Lung (tissue), 12 donors: ENCODE results near the gene MATN3. TPM values are rescaled to one million over a fixed set of nuclear protein-coding genes. Genes with fewer than 3 reads are reported as not detected.

Source experiments
- ATAC-seq: fragments of 200-7000 bp; cut with Tn5 transposase; one replicate; pipeline ENCODE4 v1.9.1; 2020; ENCODE audit warnings: moderate number of reproducible peaks; ENCODE audit not compliant: insufficient read depth, low FRiP score
- DNase-seq, 3 donors: peaks; one replicate each; pipeline ENCODE4 v3.0.0-alpha.2; 2013 to 2017
- H3K27ac ChIP-seq, 2 donors: one replicate each; pipeline ENCODE4 v1.5.1; 2013; ENCODE audit warnings: mild to moderate bottlenecking in 2 of 2, moderate library complexity in 2 of 2, control low read depth in 1 of 2, inconsistent platforms in 1 of 2, low read depth in 1 of 2, low read length in 1 of 2
- H3K27me3 ChIP-seq, 3 donors: one replicate each; pipeline ENCODE4 v1.5.1; 2013; ENCODE audit warnings: low read length in 2 of 3; ENCODE audit not compliant: control insufficient read depth in 3 of 3, insufficient read depth in 3 of 3
- H3K36me3 ChIP-seq, 4 donors: one replicate each; pipeline ENCODE4 v1.5.1; 2013; ENCODE audit warnings: low read length in 4 of 4, mild to moderate bottlenecking in 1 of 4, moderate library complexity in 1 of 4; ENCODE audit not compliant: control insufficient read depth in 4 of 4, insufficient read depth in 4 of 4
- H3K4me1 ChIP-seq, 5 donors: one replicate each; pipeline ENCODE4 v1.5.1; 2013; ENCODE audit warnings: low read length in 5 of 5, mild to moderate bottlenecking in 2 of 5, moderate library complexity in 1 of 5; ENCODE audit not compliant: control insufficient read depth in 5 of 5, insufficient read depth in 5 of 5
- H3K4me3 ChIP-seq: one replicate; pipeline ENCODE4 v1.5.1; 2013; ENCODE audit warnings: mild to moderate bottlenecking, control low read depth, moderate library complexity
- H3K9ac ChIP-seq, 2 donors: one replicate each; pipeline ENCODE4 v1.5.1; 2013; ENCODE audit warnings: low read length in 2 of 2, control low read depth in 1 of 2; ENCODE audit not compliant: insufficient read depth in 1 of 2
- H3K9me3 ChIP-seq, 4 donors: one replicate each; pipeline ENCODE4 v1.5.1; 2013; ENCODE audit warnings: low read length in 3 of 4, mild to moderate bottlenecking in 1 of 4, moderate library complexity in 1 of 4; ENCODE audit not compliant: control insufficient read depth in 4 of 4, insufficient read depth in 3 of 4
- WGBS, 2 donors: extraction: QIAGEN DNeasy Blood & Tissue Kit; methylation state at CpG; one replicate each; pipeline ENCODE4 v1.1.7; 2013; 5-methylcytosine and 5-hydroxymethylcytosine counted together
- polyA plus RNA-seq, 2 donors: library from polyadenylated mRNA; stranded (reverse); fragments of 200-250 nt; gene quantifications; one replicate each; pipeline ENCODE4 v1.2.1, GENCODE V29; 2013
- total RNA-seq, 2 donors: library from RNA; depleted of rRNA in 1 of 2; stranded (reverse); fragments of >200 nt in 1 of 2; gene quantifications; one replicate each; pipeline ENCODE4 v1.2.1, GENCODE V29; 2014 to 2021
- TF ChIP-seq, protein P1 (sequence below): IDR thresholded peaks from 2 replicates; pipeline ENCODE4 v1.5.1; 2012; ENCODE audit warnings: mild to moderate bottlenecking; ENCODE audit errors: control extremely low read depth, extremely low read depth
- donor health status: control.
- donor health status: control.
- donor health status: Bipolar disorder and iron deficiency.
- donor health status: healthy.
- donor health status: DM: yes; HTN: yes; CAD: no.

MATN3 gene
- total and polyA plus RNA-seq, 4 donors = 2.7 to 3.6 (median 3.0) TPM

DNA sequence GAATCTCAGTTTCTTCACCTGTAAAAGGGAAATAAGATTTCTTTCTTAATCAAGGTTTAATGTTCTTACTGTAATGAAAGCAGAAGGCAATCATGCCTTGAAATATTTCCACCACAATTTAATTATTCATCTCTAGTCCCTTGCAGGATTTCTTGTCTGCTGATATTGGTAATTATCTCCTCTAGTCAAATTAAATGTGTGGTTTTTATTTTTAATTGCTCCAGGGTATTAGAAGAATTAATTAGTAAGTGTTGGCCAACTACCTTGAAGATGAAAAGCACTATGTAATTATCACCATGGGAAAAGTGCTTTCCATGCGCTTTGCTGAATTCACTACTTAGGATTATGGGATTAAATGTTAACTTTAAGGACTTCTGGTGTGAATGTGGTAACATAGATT, 47.6 kb upstream of the MATN3 start:
- no peak overlapping the region for H3K27ac ChIP-seq
- DNase-seq (no peak), ATAC-seq (no peak)
- H3K27me3 ChIP-seq = no peaks in the 10 kb centered on the region
- H3K4me1 ChIP-seq = peaks cover 0 to 8% (median 2%) of the 10 kb centered on the region in 5 donors
- H3K9me3 ChIP-seq = no peaks in the 10 kb centered on the region
- WGBS, 2 donors = 91 to 99% methylated on average over 1 of the region's 1 CpG
- TF ChIP-seq, protein P1, sequence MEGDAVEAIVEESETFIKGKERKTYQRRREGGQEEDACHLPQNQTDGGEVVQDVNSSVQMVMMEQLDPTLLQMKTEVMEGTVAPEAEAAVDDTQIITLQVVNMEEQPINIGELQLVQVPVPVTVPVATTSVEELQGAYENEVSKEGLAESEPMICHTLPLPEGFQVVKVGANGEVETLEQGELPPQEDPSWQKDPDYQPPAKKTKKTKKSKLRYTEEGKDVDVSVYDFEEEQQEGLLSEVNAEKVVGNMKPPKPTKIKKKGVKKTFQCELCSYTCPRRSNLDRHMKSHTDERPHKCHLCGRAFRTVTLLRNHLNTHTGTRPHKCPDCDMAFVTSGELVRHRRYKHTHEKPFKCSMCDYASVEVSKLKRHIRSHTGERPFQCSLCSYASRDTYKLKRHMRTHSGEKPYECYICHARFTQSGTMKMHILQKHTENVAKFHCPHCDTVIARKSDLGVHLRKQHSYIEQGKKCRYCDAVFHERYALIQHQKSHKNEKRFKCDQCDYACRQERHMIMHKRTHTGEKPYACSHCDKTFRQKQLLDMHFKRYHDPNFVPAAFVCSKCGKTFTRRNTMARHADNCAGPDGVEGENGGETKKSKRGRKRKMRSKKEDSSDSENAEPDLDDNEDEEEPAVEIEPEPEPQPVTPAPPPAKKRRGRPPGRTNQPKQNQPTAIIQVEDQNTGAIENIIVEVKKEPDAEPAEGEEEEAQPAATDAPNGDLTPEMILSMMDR = no peak
- H3K9ac ChIP-seq = no peak overlapping the region
- H3K36me3 ChIP-seq = no peaks in the 10 kb centered on the region
- no peak overlapping the region for H3K4me3 ChIP-seq

DNA sequence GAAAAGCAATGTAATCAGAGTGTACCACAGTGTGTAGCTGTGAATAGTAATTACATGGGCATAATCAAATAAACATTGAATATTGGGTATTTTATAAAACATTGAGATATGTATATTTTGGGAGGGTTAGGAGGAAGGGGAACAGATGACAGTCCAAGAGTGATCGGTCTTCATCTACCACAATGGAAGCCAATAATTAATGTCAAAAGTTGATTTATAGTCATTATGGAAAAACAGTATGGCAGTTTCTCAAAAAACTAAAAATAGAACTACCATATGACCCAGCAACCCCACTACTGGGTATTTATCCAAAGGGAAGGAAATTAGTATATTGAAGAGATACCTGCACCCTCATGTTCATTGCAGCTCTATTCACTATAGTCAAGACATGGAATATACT, 44.8 kb upstream of the MATN3 start:
- Histone ChIP-seq H3K9ac (no peak overlapping the region), H3K36me3 (no peaks in the 10 kb centered on the region), H3K4me3 (no peak overlapping the region), H3K9me3 (no peaks in the 10 kb centered on the region), H3K27me3 (no peaks in the 10 kb centered on the region), H3K27ac (no peak overlapping the region), H3K4me1 (peaks cover 0 to 7% (median 4%) of the 10 kb centered on the region in 5 donors)
- TF ChIP-seq, protein P1 = no peak
- DNase-seq (no peak), ATAC-seq (no peak)
- 89 to 91% methylated on average over 1 of the region's 1 CpG for WGBS, 2 donors

DNA sequence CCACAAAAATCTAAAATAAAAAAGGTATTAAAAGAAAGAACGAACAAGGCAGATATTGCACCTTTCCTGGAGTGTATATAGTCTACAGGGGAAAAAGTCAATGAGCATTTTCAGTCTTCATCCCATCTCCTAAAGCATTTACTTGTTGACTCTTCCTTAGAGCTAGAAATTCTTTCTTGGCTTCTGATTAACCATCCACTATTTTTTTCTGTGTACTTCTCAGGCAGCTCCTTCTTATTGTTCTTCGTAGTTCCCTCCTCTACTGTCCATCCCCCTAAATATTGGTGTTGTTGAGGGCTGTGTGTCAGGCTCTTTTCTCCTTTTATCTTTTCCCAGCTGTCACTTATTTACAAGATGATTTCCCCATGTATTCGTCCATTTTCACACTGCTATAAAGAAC, 42.5 kb upstream of the MATN3 start:
- H3K36me3 ChIP-seq = peaks cover 0 to 11% (median 0%) of the 10 kb centered on the region in 4 donors
- no peaks in the 10 kb centered on the region for H3K27me3 ChIP-seq
- no peak overlapping the region for H3K4me3 ChIP-seq
- no peak for DNase-seq
- no peak for ATAC-seq
- H3K4me1 ChIP-seq = peaks cover 0 to 10% (median 4%) of the 10 kb centered on the region in 5 donors
- no peak overlapping the region for H3K9ac ChIP-seq
- TF ChIP-seq, protein P1 = no peak
- 90 to 92% methylated on average over 3 of the region's 3 CpGs for WGBS, 2 donors
- no peak overlapping the region for H3K27ac ChIP-seq
- H3K9me3 ChIP-seq = no peaks in the 10 kb centered on the region

DNA sequence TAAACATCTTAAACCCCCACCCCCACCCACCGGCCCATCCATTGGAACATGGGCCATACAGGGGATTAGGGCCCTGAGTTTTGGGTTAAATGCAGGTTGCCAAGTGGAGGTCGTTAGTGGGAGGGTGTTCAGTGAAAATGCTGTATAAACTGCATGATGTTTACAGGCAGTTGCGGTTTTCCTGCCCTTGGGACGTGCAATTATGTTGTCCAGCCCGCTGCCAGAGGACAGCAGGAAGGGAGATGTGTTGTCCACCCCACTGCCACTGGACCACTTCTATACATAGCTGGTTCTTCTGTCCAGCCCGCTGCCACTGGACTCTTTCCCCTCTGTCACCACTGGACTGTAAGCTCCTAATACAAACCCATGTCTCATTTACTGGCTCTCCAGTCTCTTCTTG, 41.7 kb upstream of the MATN3 start:
- Histone ChIP-seq H3K9ac (no peak overlapping the region), H3K4me1 (peaks cover 0 to 14% (median 4%) of the 10 kb centered on the region in 5 donors), H3K9me3 (no peaks in the 10 kb centered on the region), H3K27me3 (no peaks in the 10 kb centered on the region), H3K27ac (no peak overlapping the region), H3K4me3 (no peak overlapping the region), H3K36me3 (peaks cover 0 to 11% (median 0%) of the 10 kb centered on the region in 4 donors)
- TF ChIP-seq, protein P1 = no peak
- DNase-seq (no peak), ATAC-seq (no peak)
- 92 to 93% methylated on average over 6 of the region's 6 CpGs for WGBS, 2 donors
